ENCODE results near the gene NCOA4. TPM values are rescaled to one million over a fixed set of nuclear protein-coding genes. Genes with fewer than 3 reads are reported as not detected.

NCOA4 gene
- total and polyA plus RNA-seq, 2 of the 4 experiments (the other 2 are of a cell fraction) = 62.2 to 188 TPM

DNA sequence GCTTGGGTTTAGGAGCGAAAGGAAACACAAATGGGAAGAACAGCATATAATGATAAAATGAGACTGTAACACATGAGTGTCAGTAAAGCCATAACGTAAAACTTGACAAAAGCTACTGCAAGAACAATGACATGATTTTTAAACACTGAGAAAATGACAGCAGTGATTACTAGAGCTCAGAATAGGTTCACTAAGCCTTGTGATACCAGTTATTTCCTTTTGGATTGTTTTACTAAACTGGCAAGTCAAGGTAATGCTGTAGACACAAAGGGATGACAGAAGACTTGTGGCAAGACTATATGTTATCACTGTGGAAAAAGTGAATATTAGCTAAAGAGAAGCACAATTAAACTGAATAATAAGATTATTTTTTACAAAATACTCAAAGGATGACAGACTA lies 12.7 kb downstream of the NCOA4 start:
- TF ChIP-seq MAFK (IDR thresholded peaks at IDR 0.05; ENCODE audit: low read depth, low read length) (no peak), SMC3 (IDR thresholded peaks at IDR 0.05; ENCODE audit: low read depth, low read length) (no peak), RFX5 (IDR thresholded peaks at IDR 0.05; ENCODE audit: low read depth, low read length) (no peak), BHLHE40 (IDR thresholded peaks at IDR 0.05; ENCODE audit: low read depth, low read length) (no peak), NFE2L2 (IDR thresholded peaks at IDR 0.05; ENCODE audit: low read depth, low read length) (no peak), MXI1 (IDR thresholded peaks at IDR 0.05; ENCODE audit: borderline replicate concordance, low read depth, low read length) (no peak), MAZ (IDR thresholded peaks at IDR 0.05; ENCODE audit: borderline replicate concordance, low read depth, low read length) (no peak), CHD1 (IDR thresholded peaks at IDR 0.05; ENCODE audit: low read depth, low read length) (no peak), RAD21 (IDR thresholded peaks at IDR 0.05; ENCODE audit: low read length) (no peak), CEBPB (IDR thresholded peaks at IDR 0.05; ENCODE audit: low read depth, low read length) (no peak), RCOR1 (IDR thresholded peaks at IDR 0.05; ENCODE audit: insufficient replicate concordance, low read length) (no peak), FOS (IDR thresholded peaks at IDR 0.05; ENCODE audit: low read depth, low read length) (no peak), POLR2A (IDR thresholded peaks at IDR 0.05; ENCODE audit: low read depth, low read length) (no peak)
- TF ChIP-seq, protein P1, sequence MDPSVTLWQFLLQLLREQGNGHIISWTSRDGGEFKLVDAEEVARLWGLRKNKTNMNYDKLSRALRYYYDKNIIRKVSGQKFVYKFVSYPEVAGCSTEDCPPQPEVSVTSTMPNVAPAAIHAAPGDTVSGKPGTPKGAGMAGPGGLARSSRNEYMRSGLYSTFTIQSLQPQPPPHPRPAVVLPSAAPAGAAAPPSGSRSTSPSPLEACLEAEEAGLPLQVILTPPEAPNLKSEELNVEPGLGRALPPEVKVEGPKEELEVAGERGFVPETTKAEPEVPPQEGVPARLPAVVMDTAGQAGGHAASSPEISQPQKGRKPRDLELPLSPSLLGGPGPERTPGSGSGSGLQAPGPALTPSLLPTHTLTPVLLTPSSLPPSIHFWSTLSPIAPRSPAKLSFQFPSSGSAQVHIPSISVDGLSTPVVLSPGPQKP (IDR thresholded peaks at IDR 0.05; ENCODE audit: borderline replicate concordance, low read depth, low read length) = no peak
- TF ChIP-seq, protein P2, sequence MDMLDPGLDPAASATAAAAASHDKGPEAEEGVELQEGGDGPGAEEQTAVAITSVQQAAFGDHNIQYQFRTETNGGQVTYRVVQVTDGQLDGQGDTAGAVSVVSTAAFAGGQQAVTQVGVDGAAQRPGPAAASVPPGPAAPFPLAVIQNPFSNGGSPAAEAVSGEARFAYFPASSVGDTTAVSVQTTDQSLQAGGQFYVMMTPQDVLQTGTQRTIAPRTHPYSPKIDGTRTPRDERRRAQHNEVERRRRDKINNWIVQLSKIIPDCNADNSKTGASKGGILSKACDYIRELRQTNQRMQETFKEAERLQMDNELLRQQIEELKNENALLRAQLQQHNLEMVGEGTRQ (IDR thresholded peaks at IDR 0.05; ENCODE audit: low read depth, low read length) = no peak
- TF ChIP-seq, protein P3, sequence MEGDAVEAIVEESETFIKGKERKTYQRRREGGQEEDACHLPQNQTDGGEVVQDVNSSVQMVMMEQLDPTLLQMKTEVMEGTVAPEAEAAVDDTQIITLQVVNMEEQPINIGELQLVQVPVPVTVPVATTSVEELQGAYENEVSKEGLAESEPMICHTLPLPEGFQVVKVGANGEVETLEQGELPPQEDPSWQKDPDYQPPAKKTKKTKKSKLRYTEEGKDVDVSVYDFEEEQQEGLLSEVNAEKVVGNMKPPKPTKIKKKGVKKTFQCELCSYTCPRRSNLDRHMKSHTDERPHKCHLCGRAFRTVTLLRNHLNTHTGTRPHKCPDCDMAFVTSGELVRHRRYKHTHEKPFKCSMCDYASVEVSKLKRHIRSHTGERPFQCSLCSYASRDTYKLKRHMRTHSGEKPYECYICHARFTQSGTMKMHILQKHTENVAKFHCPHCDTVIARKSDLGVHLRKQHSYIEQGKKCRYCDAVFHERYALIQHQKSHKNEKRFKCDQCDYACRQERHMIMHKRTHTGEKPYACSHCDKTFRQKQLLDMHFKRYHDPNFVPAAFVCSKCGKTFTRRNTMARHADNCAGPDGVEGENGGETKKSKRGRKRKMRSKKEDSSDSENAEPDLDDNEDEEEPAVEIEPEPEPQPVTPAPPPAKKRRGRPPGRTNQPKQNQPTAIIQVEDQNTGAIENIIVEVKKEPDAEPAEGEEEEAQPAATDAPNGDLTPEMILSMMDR (conservative IDR thresholded peaks at IDR 0.05; ENCODE audit: low read depth, low read length) = no peak
- H3K79me1 ChIP-seq (ENCODE audit: low read depth in 1 of 2, low read length in 2 of 2) = peaks cover 23 to 64% of the 10 kb centered on the region in 2 experiments
- no peaks in the 10 kb centered on the region for H3K27me3 ChIP-seq (ENCODE audit: control insufficient read depth, insufficient read depth, low read length)
- CTCF ChIA-PET = interaction anchor here (0.8 kb wide), 1 partner anchor 14 kb away, joined by 3 read pairs; no protein-coding TSS in a partner anchor
- dilution Hi-C loops (cut with HindIII; ENCODE audit: low sequenced_read_pairs, unreplicated experiment) = no loop called here
- no peak overlapping the region for H3K18ac ChIP-seq (ENCODE audit: low read depth, low read length)
- H3K4me1 ChIP-seq (ENCODE audit: control insufficient read depth, insufficient read depth, low read length) = peaks cover 23% of the 10 kb centered on the region
- H2BK120ac ChIP-seq (ENCODE audit: low read depth, low read length) = no peak overlapping the region
- H3K27ac ChIP-seq (ENCODE audit: insufficient read depth, low read length) = no peak overlapping the region
- H2BK15ac ChIP-seq (ENCODE audit: low read depth, low read length) = no peak overlapping the region
- no peak overlapping the region for H2BK20ac ChIP-seq (ENCODE audit: low read depth, low read length)
- H3K4me3 ChIP-seq (ENCODE audit: insufficient read depth, low read depth, low read length) = no peak overlapping the region
- POLR2A ChIA-PET (ENCODE audit: unreplicated experiment) = no interaction called here
- H3K4ac ChIP-seq (ENCODE audit: low read depth, low read length) = no peak overlapping the region
- no peak overlapping the region for H3K9ac ChIP-seq (ENCODE audit: low read depth, low read length)
- H2AFZ ChIP-seq (replicated peaks; ENCODE audit: low read length, poor library complexity) = no peak overlapping the region
- H2AK9ac ChIP-seq (replicated peaks; ENCODE audit: low read depth, low read length, poor library complexity) = no peak overlapping the region
- H4K8ac ChIP-seq (ENCODE audit: low read depth in 2 of 2, low read length in 2 of 2) = no peak overlapping the region
- H4K91ac ChIP-seq (ENCODE audit: insufficient read depth, low read depth, low read length) = no peak overlapping the region
- in situ Hi-C loops (cut with MboI; ENCODE audit: low sequenced_read_pairs) = loop anchor here (25.0 kb wide), 1 partner anchor 1030 kb away; the partner anchor contains the start of gene DEPP1
- H3K36me3 ChIP-seq (ENCODE audit: control insufficient read depth, insufficient read depth, low read length) = peaks cover 18% of the 10 kb centered on the region
- no peak overlapping the region for H4K5ac ChIP-seq (ENCODE audit: low read depth, low read length)
- H3K56ac ChIP-seq (ENCODE audit: extremely low read depth, insufficient read depth, low read length) = no peak overlapping the region
- H2AK5ac ChIP-seq (ENCODE audit: low read depth, low read length) = no peak overlapping the region
- peaks cover 20% of the 10 kb centered on the region for H3K9me1 ChIP-seq (ENCODE audit: insufficient read depth, low read length)
- H3K23ac ChIP-seq (ENCODE audit: low read depth, low read length) = peak overlapping the region; percentile 1; the same call in 1 of the 2 replicates
- no peaks in the 10 kb centered on the region for H3K9me3 ChIP-seq (ENCODE audit: control insufficient read depth, insufficient read depth, low read length)
- peaks cover 60% of the 10 kb centered on the region for H4K20me1 ChIP-seq (ENCODE audit: insufficient read depth, low read length)
- no TSS peak for BruUV-seq (replicated peaks)
- intact Hi-C loops (cut with micrococcal nuclease) = no loop called here
- DNase-seq (no peak), ATAC-seq (ENCODE audit: low read depth) (no peak)
- no peak overlapping the region for H3K14ac ChIP-seq (replicated peaks; ENCODE audit: low read depth, low read length)
- H3K4me2 ChIP-seq (ENCODE audit: low read depth, low read length) = no peak overlapping the region
- H2BK5ac ChIP-seq (ENCODE audit: low read depth, low read length, poor library complexity, severe bottlenecking) = peak overlapping the region; percentile 45
- no CpG with 5 or more reads among the region's 2 CpGs for WGBS, 2 experiments (ENCODE audit: extremely low coverage in 2 of 2, insufficient read length in 1 of 2)

Data from IMR-90 (cell line).